GM19452 (cell line): ENCODE results near the gene CAMTA1.

Experiments
- ATAC-seq: cut with Tn5 transposase; IDR thresholded peaks from one replicate; pipeline ENCODE4 v1.9.1; 2021; ENCODE audit not compliant: unreplicated experiment

CAMTA1 gene

DNA sequence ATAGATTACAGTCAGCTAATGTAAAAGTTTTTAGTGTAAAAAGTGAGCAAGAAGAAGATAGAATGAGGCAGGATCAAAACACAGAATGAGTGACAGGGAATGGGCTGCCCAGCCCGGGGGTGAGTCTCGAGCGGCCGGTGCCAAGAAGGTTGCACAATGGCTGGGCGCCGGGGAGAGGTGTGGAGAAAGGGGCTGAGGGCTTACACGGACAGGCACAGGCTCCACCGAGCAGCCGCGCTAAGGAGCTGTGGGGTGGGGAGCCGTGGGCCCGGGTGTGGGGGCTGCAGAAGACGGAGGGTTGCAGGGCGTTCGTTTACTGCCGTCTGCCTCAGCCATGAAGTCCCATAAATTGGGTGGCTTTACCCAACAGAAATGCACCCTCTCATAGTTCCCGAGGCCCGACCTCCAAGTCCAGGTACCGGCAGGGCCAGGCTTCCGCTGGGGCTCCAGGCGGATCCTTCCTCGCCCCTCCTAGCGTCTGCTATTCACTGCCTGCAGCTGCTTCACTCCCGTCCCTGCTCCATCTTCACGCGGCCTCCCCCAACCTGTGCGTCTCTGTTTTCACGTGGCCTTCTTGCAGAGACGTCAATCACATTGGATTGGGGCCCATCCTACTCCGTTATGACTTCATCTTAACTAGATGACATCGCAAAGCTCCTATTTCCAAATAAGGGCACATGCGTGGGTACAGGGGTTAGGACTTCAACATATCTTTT, 277.2 kb downstream of the CAMTA1 start:
- ATAC-seq, result no peak

DNA sequence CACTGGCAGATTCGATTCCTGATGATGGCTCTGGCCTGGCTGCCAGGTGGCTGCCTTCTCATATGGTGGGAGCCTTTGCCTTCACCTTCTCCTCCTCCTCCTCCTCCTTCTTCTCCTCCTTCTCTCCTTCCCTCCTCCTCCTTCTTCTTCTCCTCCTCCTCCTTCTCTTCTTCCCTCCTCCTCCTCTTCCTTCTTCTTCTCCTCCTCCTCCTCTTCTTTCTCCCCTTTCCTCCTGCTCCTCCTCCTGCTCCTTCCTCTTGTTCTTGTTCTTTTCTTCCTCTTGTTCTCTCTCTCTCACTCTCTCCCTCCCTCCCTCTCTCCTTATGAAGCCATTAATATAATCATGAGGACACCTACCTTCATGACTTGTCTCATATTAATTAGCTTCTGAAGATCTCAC, 278.7 kb downstream of the CAMTA1 start:
- no peak for ATAC-seq

DNA sequence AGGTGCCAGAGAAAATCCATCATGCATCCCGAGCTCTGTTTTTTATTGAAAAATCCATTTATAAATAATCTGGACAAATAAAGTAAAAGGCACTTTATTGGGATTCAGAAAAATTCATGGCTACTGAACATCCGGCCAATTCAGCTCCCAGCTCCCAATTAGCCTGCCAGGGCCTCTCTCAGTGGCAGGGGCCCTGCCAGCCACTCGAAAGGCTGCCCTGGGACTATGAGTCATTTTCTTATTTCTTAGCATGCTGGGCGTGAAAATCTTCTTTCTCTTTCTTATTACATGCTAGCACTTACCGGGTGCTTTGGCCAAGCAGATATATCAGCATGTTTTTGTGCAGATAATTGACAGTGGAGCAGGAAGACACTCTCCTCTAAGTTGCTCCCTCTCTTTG, 283.3 kb downstream of the CAMTA1 start:
- ATAC-seq, result no peak

DNA sequence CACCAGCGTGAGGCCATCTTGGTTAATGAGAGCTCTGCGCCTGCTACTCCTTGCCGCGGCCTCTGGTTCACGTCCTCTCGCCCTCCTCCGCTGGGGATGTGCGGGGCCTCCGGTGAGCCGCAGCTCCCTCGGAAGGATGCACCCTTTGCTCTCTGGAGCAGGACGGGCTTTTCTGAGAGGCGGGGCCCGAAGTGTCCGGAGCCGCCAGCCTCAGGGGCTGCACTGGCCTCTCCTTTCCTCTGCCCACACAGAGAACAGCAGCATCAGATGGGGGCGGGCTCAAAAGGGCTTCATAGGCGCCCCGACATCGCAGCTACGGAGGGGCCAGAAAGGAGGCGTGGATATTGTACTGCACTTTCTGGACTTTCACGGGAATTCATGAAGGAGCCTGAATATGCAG, 284.7 kb downstream of the CAMTA1 start:
- ATAC-seq, result no peak

DNA sequence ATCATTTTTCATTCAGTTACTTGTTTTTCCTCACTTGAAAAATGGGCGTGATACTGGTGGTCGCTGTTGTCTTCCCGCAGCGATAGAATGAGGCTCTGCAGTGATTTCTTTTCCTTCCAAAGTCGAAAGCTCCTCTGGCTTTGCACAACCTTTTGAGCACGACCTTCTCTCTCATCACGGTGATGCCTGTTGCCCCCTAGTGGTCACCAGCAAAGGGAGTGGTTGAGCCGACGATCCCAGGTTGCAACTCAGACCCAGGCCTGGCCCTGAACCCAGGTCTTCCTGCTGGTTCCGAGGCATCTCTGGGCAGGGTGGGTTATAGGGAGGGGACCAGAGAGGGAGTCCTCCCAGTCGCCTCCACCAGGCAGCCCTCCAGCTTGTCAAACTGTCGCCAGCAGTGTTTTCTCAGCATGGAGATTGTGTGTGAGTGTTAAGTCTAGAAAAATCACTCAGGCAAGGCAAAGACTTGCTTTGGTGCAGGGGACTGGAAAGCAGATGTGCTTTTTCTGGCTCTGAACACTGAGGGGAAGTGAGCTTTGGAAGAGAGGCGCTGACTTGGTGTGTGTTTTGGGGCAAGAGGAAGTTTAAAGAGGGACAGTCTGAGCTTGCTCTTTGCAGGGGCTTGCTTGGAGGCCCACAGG, 285.3 kb downstream of the CAMTA1 start:
- no peak for ATAC-seq

DNA sequence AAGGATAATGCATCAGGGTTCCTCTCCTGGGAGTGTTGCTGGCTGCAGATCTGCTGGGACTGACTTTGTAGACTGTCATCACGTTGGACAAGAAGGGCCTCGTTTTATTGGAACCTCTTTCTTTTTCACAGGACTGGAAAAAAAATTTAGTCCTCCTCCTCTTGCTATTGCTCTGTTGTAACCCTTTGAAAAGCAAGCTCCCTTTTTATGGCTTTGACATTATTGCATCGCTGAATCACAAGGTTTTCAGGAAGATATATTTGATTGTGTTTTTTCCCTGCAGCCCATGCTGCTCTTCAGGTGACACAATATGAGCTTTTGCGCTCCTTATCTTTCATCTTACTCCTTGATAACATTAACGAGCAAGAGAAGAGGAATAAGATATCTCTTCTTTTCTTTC, 290.9 kb downstream of the CAMTA1 start:
- ATAC-seq, result no peak

DNA sequence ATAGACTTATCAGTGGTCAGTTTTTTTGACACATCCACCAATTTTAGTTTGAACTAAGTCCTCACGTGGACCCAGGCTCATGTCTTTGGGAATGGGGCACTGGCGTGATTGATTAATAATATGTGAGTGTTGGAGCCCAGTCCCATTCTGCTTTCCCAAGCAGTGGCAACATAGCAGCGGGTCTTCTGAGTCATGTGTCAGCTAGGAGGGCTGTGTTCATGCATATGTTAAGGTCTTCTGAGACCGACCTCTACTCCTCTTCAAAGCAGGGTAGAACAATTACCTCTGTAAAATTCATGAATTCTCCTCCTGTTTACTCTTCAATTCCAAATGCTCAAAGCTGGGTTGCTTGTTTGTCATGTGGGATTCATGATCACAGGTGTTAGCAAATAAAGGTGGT, 291.3 kb downstream of the CAMTA1 start:
- ATAC-seq, result no peak

DNA sequence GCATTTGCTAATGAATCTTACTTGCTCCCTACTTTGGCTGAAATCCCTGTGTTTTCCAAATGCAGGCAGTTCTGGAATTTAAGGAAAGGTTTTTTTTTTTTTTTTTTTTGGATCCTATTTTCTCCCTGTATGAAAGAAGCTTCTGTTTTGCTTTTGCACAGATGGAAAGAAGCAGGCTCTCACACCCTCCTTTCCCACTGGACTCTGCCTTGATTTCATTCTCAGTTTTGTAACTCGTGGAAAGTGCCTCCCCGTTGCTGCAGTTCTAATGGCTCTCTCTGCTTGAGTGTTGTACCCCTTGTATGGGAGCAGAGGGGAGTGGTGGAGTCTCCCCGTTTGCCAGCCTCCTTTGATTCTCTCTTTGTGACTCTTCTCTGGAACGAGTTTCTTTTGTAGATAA, 291.9 kb downstream of the CAMTA1 start:
- ATAC-seq, result no peak

DNA sequence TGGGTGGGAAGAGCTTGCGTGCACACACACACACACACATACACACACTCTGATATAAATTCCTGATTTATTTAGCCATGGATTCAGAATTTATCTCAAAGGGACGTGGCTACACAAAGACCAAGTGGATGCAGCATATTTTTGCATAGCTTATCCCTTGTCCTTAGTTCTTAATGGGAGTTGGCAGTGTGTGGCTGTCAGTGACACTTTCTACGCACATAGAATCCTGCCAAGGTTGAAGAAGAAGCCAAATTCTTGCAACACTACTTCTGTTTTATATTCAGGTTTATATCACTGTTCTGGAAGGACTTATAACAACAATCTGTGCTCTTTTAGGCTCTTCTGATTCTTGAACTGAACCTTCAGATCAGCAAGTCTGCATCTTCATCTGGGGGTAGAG, 292.7 kb downstream of the CAMTA1 start:
- no peak for ATAC-seq

DNA sequence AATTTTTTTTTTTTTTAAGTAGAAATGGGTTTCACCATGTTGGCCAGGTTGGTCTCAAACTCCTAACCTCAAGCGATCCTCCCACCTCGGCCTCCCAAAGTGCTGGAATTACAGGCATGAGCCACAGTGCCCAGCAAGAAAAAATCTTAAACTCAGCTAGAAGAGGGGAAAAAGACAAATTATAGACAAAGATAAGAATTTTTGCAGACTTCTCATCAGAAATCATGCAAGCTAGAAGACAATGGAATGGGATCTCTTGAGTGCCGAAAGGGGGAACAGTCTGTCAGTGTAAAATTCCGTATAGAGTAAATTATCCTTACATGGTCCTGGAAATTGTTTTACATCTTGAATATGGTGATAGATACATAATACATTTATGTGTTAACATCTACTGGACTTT, 294.4 kb downstream of the CAMTA1 start:
- ATAC-seq, result no peak

DNA sequence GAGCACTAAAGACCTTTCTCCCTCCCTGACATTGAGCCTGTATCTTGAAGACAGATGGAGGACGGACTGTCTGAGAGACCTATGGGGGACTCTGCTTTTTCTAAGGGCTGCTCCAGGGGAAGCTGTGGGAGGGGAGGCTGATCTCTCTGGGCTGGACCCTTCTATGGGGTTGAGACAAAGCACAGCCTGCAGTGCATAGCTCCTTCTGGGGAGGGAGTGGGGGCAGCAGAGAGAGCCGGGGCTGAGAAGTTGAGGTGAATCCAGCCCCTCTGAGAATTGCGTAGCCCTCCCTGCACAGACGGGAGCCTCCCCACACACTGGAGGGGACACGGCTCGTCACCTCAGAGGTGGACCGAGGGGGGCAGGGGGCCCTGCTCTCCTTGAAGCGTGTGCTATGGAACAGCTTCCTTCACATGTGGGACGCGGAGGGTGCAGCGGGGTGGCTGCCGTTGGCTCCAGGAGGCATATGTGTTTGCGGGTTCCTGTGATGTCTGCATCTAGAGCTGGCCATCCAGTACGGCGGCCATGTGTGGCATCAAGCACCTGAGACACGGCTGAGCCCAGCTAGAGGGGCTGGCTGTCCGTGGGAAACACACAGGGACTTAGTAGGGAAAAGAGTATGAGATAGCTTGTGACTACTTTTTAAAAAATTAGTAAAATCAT, 299.1 kb downstream of the CAMTA1 start:
- ATAC-seq, result no peak

DNA sequence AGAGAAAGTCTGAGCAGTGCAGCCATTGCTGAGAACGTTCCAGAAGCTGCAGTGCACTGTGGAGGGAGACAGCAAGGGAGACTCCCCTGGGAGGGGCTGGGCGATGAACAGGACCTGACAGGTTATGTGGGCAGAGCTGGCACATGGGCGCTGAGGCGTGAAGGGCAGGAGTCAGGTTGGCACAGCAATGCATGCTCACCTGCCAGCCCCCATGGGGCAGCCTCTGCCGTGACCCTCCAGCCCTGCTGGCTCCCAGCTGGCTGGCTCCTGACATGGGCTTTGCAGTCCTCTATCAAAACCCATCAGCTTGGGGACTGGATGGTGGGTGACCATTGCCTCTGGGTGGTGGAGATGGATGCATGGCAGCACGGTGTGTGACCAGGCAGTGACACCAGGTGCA, 300.3 kb downstream of the CAMTA1 start:
- no peak for ATAC-seq

DNA sequence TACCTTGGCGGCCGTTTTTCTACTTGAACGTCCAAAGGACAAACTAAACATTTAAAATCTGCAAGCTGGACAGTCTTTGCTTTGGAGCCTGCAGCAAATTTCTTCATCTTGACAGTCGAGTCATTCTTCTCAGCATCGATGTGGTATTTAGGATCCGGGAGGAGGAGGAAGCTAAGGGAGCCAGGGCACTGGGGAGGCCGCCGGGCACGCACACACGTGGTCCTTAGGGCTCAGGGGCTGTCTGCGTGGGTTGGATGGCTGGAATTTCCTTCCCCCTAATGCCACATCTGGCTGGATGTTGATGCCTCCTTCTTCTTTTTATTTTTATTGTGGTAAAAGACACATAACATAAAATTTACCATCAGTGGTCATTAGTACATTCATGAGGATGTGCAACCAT, 300.9 kb downstream of the CAMTA1 start:
- ATAC-seq, result no peak

DNA sequence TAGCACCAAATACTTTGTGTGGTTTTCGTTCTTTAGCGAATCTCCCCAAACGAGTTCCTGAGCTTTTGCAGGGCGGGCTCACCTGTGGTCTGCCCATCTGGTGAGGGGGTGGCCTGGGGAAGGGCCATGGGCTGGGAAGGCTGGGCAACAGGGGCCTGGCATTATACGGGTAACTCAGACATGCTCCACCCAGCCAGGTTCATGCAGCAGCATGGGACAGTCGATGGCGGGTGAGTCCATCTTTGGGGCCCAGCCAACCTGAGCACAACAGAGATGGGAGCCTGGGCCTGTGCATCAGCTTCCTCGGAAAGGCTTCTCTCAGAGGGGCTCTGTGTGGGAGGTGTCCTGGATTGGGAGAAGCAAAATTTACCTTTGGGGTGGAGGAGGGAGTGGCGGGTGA, 302.6 kb downstream of the CAMTA1 start:
- no peak for ATAC-seq

DNA sequence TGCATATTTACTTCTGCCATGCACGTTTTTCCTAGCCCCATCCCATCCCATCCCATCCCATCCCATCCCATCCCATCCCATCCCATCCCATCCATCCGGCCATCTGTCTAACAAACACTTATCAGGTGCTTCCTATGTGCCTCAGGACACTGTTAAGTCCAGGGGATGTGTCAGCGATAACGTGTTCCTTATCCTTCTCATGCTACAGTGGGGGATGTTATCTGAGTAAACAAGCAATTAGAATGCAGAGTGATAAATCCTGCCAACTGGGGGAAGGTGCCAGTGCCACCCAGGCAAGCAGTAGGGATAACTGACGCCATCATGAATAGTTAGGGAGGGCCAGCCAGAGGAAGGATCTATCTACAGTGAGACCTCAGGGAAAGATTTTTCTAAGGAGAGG, 304.2 kb downstream of the CAMTA1 start:
- no peak for ATAC-seq

DNA sequence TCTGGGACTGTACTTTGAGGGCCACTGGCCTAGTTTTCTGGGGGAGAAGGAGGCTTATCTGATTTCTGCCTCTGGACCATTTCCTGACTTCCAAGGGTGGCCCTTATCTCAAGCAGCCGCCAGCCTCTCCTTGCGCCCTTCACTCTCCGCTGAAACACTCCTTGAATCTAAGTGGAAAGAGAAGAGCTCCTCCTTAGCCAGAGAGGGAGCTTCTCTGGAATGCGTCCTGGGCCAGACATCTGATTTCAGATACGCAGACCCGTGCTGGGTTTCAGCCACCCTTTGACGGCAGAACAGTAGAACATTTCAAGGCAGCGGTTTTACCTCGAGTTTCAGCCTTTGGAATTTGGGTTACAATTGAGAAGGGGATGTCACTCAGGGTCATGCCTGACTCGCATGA, 308.0 kb downstream of the CAMTA1 start:
- ATAC-seq, result no peak

DNA sequence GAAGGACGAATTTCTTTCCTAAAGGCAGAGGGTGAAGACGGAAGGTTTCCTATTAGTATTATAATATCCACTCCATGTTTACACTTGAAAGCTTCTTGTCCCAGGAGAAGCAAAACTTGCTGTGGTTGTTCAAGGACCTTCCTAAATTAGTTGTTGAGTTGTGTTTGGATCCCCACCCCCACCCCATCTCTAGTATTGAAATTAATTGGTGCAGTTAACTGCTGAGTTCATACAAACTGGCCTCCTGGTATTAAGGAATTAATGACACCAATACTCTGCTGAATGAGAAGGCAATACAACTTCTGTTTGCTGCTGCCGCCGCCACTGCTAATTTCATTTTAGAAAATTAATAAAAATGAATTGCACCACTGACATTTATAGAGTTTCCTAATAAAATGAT, 308.8 kb downstream of the CAMTA1 start:
- no peak for ATAC-seq

DNA sequence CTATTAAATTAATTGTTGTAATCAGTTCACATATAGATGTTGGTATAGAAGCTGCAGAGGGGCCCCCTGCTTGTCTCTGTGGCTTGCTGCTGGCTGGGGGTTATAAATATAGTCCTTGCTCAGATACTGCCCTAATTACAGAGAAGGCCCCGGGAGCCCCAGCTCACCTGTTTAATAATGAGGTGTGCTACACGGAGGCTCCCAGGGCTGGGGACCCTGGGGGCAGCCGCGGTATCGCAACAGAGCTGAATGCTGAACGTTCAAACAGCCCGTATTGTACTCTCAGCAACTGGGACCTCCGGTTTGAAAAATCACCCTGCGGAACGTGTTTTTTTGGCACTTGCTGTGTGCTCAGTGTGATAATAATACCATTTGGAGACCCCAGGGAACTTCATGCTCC, 309.3 kb downstream of the CAMTA1 start:
- no peak for ATAC-seq

DNA sequence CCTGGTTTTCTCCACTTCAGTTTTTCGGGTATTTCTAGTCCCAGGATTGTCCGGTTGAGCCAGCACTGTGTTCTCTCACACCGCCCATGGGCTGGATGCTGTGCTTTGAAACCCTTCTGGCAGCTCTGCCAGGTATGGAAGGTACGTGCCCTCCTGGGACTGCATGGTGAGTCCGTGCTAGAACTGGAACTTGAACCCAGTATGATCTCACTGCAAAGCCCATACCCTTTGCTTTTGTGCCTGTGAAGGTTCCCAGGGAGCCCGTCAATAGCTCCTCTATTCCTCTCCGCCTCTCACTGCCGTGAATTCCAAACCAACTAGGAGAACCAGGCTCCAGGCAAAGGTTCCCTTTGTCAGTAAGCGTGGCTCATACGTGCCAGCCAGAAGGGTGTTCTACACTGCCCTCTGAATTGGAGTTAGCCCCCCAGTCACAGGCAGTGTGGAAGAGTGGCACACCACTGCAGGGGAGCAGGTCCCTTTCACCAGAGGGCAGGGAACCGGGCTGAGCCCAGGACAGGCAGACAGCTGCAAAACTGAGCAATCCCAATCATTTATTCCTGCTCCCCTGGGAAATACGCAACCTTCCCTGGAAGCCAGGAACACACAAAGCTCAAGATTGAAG, 310.2 kb downstream of the CAMTA1 start:
- ATAC-seq, result no peak

DNA sequence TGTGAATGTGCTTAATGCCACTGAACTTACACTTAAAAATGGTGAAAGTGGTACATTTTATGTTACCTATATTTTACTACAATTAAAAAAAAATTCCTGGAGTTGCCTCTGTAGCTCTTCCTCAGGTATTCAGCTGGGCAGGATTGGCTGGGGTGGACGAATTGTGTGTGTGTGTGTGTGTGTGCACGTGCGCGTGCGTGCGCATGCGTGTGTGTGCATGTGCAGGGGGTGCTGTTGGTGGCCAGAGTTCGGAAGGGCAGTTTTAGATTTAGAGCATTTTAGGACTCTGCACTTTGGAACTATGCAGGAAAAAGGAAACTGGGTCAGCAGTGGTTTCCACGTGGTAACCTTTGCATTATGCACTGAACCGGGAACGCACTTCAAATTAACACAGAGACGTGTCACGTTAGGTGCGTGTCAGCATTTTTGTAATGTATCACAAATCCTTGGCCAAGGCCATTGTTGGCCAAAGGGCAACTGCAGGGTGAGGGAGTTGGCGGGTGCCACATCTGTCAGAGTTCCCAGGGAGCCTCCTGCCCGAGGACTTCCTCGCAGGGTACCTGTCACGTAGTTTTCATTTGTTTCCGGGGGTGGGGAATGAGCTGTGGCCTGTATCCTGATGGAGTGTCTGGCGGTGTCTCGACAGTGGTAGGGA, 312.8 kb downstream of the CAMTA1 start:
- ATAC-seq, result no peak

DNA sequence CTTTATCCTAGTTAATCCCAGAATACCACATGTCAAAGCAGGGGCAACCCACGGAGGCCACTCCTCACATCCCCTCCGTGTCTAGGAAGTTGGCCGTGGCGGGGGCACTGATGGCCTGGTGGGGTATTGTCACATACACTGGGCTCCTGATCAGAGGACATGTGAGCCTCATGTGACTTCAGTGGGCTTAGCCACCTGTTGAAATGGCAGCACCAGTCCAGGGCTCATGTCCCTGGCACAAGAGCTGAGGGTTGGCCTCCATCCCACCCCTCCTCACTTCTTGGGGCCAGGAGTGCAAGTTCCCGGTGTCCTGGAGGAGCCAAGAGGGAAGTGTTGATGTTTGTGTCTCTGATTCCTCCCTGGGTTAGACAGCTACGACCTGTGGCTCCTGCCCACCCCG, 313.4 kb downstream of the CAMTA1 start:
- no peak for ATAC-seq

DNA sequence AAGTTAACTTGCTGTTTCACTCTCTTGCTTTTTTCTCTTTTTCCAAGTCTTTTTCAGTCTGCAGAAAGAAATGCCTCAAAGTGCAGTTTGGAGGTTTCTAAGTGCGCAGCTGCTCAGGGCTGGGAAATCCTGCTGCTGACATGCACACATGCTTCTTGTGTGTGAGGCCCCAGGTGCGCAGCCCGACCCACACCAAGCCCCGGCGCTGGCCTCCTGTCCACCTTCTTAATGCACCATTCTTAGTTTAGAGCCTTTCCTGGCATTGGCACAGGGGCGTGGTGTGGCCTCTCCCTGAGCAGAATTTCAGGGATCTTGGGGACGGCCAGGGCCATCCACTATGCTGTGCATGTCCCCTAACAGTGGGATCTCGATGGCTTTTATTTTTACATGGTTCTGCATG, 315.2 kb downstream of the CAMTA1 start:
- ATAC-seq, result no peak
